CD4-positive, alpha-beta T cell treated with Interleukin-17A for 4 hours (primary cell): ENCODE data around the gene RAB7B.

Source experiments
- DNase-seq: peaks from one replicate; pipeline ENCODE4 v3.0.0-alpha.2; 2020; ENCODE audit warnings: mixed read lengths

The RAB7B gene

DNA sequence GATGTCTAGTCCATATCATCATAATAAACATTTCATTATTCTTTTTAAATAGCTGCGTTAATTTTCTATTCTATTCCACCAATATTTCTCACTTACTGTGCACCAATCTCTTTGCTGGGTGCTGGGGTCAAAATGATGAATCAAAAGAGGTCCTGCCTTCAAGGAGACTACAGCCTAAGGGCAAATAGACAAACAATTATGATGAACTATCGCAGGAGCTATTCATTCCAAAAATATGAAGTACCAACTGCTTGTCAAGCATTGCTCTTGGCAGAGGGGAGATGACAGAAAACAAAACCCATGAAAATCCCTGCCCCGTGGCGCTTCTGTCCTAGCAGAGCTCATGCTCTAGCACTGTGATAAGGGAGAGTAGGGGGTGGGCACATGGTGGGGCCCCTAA lies 31.1 kb downstream of the RAB7B start:
- no peak for DNase-seq

DNA sequence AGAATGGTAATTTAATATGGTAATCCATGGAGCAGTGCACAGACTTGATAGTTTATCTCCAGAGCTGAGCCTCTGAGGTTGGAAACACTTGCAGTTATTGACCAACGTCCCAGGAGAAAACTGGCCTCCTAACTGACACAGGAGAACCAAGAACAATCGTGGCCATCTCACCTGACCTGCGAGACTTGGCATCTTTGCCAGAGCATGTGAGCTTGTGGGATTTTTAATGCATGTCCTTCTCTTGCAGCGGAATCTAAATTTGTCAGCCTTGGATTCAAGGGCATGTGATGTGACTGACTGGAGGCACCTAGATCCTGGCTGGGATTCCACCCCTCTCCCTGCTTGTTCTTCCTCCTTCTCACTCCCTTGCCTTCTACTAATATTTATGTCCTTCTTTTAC lies 32.1 kb downstream of the RAB7B start:
- no peak for DNase-seq

DNA sequence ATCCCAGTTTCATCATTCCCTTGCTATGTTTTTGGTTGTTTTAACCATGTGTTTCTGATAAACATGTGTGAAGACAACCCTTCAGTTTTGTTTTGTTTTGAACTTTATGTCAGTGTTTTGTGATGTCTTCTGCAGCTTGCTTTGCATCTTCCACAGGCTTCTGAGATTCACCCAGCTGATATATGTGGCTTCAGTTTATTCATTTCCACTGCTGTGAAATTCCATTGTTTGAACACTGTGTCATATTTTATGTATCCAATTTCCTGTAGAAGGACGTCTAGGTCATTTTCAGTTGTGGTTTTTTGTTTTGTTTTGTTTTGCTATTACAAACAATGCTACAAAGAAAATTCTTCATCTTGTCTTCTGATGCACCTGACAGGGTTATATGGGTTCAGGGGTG lies 32.7 kb downstream of the RAB7B start:
- no peak for DNase-seq

DNA sequence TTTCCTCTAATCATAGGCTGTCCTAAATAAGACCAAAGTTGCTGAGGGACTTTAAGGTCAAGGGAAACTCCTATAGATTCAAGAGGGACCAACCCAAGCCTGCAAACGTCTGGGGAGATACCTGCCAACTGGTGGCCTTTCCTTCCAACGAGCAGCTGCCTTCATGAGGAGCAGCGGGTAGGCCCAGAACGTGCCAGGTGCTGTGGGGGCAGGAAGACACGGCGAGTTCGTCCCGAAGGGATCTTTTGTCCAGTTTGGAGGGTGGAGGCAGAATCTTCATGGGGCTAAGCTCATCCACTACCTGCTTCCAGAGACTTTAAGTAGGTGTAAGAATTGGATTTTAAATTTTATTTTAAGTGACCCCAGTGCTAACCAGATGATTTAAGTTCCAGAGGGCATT lies 34.0 kb downstream of the RAB7B start:
- no peak for DNase-seq

DNA sequence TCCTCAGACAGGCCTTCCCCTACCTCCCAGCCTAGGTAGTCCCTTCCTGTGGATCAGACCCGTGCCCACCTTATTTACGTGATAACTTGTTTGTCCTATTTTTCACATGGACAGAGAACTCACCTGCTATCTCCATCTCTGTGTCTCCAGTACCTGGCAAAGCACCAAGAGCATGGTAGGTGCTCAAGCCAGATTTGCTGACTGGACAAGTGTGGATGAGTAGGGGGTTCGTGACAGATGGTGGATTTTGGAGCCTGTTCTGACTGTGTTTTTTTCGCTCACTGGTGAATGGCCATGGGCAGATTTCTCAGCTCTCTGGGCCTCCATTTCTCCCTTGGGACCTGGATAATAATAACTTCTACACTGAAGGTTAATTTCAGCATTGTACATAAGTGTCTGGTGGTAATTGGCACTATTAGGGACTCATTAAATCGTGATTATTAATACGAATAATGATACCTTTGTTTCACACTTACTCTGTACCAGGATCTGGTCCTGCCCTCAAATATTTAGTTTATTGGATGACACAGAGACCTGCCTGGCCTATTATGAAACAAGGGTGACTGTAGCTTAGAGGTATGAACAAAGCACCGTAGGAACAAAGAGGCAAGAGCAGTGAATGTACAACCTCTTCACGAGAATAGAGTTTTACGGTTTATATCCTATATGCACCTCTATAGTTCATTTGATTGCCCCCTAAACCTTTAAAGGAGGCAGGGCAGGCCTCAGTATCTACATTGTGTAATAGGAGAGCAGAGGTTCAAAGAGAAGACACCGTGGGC lies 35.5 kb downstream of the RAB7B start:
- no peak for DNase-seq

DNA sequence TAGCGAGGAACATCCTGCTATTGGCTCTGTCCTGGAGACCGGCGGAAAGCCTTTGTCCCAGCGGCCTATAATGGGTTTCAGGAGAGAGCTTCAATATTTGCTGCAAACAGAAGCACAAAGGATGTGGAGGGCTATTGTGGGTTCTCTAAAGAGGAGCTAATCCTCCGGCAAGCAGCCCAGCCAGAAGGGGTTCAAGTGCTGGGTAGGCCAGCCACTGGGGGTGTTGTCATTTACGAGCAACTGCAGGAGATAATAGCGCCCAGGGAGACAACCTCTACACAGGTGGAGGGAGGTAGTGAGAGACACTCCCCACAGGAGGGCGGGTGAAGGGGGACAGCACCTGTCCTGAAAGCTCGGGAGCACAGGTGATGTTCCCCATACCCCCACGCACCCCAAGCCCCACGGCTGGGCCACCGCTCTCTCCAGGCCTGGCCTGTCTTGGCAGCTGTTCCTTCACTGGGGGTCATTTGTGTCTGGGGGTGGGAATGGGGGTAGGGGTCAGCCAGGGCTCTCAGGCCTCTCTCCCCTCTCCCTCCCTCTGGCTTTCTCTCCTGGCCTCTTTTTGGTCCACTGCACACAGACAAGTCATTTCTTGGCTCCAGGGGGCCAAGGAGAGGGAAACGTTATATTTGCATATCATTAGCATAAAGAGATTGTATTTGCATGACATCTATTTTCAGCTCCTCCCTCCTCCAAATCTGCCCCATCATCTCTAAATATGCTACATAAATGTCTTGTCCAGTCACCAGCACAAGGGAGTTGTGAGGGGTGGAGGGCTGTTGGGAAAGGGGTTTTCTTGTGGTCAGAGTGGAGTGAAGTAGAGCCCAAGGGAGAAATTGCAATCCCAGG lies 37.9 kb downstream of the RAB7B start:
- no peak for DNase-seq

DNA sequence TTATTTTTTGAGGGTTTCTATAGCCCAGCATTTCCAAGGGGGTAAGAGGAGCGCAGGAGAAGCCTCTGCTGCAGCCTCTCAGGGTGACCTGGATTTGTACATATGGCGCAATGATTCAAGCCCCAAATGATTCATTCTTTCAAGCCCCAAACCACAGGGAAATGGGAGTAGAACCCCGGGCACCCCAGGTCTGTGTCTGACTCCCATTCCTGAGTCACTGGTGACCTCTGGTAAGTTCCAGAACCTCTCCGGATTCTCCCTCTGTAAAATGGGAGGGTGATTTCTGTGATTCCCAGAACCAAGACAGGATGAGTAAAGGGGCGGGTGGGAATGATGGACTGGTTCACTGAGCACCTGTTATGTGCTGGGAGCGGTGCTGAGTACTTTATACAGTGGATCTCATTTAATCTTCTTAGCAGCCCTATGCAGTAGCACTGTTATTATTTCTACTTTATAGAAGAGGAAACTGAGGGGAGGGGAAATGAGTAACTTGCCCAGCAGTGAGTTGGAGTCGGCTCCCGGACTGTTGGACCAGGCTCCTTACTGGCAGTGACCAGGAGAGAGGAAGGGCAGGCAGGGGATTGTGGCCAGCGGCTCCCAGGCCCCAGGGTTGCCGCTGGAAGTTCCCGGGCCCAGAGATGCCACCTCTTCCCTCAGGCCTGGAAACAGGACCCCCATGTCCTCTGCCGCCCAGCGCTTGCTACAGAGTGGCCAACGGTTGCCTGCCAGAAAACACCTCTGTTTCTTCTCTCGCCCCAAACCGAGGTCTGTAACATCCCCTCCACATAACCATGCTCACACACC lies 39.6 kb downstream of the RAB7B start:
- no peak for DNase-seq

DNA sequence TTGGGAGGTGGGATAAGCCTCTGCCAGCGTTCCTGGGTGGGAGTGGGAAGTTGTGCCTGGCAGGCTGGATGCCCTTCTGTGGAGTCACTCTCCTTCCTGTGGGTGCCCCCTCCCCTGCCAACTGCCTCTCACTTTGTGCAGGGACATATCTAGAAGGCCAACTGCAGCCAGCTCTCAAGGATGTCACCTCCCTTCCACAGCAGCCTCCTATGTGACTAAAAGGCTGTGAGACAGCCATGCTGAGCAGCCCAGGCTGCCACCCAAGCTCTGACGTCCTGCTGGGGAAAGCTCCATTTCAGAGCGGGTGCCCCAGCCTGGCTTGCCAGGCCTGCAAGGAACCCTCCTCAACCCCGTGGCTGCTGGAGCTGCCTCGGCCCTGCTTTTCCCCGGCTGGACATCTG lies 40.4 kb downstream of the RAB7B start:
- no peak for DNase-seq

DNA sequence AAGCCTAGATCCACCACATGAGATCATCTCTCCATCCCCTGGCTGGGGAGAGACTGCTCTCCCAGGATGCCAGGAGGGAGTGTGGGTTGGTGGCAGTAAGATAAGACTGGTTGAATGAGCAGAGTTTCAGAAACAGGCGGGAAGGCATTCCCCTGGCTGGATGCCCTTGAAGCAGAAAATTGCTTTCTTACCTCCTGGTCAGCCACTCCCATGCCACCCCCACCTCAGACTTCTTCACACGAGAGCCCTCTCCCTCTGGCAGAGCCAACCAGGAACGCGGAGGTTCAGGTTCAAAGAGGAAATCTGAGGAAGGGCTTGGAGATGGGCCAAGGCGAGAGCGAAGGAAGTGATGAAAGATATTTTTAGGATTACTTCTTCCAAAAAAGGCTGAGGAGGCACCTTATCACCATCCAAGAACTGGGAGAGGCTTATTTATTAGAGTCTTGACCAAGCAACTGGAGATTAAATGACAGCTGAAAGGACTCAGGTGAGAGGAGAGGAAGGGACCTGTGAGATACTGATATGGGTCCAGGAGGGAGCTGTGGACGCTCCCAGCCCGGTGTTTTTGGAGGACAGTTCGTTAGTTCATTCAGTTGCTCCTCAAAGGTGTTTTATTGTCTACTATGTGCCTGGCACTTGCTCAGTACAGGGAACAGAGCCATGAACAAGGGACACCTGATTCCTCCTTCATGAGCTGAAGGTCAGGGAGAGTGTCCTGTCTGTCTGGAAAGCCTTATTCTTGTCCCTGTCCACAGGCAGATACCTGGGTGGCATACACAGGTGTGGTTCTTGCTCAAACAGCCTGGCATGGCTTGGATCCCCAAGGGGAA lies 41.0 kb downstream of the RAB7B start:
- DNase-seq, result no peak

DNA sequence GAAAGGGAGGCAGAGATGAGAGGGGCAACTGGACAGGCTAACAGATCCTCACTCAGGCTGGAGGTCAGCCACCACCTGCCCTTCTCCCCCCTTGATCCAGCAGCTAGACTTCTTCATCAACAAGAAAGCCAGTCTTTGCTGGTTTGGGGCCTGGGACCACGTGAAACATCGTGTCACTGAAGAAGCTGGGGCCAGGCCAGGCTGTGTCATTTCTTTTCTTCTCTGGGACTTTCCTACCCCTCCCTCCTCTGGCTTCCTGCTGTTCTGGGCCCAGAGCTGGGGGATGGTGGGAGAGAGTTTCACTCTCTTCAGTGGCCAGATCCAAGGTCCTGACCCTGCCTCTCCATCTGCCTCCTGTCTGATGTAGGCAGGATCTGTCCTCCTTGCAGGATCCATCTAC lies 41.8 kb downstream of the RAB7B start:
- no peak for DNase-seq

DNA sequence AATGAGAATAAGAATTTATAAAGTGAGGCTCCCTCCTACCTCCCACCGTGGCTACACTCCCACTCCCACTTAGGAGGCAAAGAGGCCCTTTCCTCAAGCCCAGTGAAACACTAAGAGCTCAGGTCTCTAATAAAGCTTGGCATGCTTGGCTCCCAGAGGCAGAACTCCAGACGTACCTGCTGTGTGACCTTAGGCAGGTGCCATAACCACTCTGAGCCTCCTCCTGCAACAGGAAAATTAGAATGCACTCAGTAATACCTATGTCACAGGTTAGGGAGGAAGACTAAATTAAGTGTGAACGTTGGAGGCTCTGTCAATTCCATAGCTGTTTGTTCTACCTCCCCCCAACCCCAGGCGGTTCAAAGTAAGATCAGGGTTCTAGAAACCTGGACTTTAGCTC lies 43.4 kb downstream of the RAB7B start:
- no peak for DNase-seq

DNA sequence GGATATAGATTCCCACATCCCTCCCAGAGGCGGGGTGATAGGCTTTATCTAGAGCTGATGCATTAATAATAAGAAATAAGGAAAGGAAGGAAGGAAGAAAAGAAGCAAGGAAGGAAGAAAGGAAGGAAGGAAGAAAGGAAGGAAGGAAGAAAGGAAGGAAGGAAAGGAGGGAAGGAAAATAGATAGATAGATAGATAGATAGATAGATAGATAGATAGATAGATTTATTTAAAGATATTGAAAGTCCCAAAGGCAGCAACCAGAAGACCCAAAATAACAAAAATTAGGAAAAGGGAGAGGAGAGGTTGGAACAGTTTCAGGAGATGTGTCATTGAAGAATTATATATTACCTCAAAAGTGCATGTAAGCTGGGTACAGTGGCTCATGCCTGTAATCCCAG lies 47.7 kb downstream of the RAB7B start:
- no peak for DNase-seq

DNA sequence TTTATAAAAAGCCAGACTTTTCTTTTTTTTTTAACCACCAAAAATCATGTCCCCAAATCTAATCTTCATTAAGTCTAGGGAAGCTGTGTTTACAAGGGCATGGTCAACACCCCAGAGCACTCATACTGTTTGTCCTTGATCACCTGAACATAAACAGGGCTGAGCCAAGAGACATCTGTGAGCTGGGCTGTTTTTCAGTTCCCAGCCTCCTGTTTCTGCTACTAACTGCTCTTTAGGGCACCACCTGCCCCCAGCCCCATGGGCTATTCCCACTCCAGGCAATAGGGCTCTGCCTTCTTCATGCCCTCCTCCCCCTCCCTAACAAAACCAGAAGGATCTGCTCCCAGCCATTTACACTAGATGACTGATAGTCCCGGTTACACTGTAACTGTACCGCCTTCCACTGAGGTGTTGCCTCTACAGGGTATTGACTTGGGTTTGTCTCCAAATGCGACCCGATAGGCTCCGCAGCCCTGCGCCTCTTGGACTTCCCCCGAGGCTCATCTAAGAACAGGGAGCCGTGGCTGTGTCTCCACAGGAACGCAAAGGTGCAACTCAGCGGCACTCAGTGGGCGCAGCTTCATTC lies 48.3 kb downstream of the RAB7B start:
- DNase-seq, result no peak

DNA sequence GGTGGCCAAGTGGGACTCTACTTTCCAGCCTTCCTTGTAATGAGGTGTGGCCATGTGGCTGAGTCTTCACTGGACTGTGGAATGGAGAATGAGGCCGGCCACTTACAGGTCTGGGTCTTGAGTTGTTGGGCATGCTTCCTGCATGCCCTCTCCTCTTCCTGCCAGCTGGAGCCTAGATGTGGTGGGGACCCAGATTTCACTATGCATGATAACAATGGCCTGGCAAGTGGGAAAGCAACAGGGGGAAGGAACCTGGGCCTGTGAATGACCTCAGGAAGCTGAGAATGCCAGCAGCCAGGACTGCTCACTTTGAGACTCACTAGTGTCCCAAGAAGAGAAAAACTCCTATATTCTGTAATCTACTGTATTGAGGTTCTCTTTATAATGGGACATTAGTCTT lies 51.4 kb downstream of the RAB7B start:
- no peak for DNase-seq

DNA sequence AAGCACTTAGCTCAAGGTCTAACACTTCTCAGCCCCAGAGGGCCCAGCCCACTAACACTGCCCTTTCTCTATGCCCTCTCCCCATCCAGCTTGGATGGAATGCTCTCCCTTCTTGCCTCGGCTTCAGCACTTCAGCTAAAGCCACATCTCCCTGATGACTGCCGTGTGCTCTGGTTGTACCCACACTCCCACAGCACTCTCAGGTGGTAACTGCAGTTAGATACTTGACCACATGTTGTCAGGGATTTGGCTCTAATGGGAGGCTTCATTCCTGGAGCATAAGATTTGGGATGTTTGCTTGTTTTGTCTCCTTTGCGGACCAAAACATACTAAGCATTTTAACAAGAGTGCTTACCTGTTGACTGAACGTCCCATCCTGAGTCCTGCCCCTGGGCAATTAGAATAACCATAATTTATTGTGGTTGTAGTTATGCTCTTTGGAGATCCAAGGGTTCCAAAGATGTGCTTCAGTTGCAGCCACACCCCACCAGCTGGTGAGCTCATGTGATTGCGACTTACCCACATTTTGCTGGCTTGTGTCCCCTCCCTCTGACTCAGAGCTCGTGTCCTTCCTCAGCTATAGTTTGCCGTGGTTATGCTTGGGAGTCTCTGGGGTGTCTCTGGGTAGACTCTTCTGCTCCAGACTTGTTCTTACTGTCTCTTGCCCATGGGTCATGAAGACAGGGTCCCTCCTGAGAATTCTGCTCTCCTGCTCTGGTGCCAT lies 52.2 kb downstream of the RAB7B start:
- no peak for DNase-seq

DNA sequence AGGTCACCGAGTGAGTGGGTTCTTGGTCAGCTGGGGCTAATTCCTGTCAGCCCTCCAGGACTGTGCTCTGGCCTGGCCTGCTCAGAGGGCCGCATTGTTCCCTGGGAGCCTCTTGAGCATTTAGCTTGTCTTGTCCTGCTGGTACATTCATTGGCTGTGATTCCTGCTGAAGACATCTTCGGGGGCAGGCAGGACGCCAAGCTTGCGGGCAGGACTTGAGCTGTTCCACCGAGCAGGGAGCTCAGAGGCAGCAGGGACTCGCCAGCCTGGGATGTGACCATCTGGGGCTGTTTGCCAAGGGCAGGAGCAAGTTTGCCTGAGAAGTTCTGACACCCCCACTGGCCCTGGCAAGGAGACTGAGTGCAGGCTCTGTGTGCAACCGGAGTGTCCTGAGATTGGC lies 52.9 kb downstream of the RAB7B start:
- DNase-seq, result no peak

DNA sequence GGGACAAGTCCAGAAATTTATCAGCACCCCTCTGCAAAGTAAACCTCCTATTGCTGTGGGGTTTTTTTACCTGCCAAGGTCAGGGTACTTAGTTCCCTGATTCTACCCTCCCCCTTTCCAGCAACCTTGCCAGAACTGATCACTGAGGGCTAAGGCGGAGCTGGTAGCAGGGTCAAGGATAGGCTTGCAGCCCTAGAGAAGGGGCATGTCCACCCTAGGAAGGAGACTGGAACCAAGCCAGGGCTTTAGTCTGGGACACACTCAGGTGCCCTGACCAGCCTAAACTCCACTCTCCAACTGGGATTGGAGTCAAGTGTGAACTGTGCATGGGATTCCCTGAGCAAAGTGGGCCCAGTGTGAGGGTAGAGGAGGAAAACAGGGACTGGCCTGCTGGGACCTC lies 53.4 kb downstream of the RAB7B start:
- DNase-seq, result no peak

DNA sequence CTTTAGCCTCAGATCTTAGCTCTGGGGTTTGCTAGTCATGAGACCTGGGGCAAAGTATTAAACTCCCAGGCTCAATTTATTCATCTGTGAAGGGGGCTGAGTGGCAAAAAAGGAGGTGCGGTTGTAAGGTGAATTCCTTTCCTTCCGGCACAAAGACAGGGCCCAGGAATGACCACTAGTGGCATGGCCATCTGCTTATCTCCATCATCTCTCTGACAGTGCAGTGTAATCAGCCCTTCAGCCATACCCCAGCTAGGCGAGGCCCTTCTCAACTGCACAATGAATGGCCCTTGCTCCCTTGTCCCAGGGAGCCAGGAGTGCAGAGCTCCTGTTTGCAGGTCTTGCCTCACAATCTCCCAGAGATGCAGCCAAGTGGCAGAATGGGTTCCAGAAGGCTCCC lies 54.3 kb downstream of the RAB7B start:
- DNase-seq, result no peak

DNA sequence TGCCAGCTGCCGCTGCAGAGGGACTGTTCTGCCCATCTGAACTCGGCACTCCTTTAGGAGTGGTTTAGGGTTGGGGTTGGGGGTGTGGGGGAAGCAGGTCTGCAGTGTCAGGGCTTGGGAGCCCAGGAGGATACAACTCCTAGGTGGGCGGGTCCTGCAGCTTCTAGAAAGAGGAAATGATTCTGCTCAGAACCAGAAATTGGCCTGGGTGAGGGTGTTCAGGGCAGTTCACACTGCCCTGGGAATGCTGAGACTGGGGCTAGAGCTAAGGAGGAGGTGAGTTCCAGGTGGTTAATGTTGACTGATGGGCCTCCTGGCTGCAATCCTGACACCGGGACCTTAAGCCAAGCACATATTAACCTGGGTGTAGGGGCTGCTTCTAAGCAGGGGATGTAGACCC lies 55.2 kb downstream of the RAB7B start:
- no peak for DNase-seq

DNA sequence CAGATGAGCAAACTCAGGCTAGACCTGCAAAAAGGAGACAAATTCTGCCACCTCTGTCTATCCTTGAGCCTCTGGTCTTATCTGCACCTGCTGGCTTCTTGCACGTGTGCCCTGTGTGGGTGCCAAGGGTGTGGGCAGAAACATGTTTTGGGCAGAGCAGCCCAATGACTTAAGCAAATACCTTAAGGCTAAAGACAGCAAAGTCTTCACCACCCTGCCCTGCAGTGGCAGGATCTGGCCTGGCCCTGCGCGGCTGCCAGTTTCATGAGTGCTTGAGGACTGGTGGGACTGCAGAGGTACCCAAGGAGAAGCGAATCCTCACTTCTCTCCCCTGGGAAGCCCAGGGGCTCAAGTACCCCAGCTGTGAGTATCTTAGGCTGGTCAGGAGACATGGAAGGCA lies 56.2 kb downstream of the RAB7B start:
- DNase-seq, result no peak

DNA sequence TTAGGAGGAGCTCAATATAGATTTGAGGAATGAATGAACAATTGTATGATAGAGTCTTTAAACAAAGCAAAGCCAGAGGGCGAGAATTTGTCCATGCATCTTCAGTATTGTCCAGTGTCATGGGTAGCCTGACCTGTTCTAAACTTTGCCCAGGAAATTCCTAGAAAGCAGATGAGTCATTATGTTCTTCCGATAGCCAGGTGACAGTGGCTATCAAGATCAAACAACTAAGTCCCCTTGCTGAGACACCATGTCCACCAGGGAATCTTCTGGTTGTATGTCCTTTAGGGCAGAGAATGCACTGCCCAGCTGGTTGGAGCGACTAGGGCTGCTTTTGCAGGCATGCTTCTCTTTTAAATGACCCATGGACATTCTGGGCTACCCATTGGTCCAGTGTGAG lies 58.1 kb downstream of the RAB7B start:
- DNase-seq, result no peak

DNA sequence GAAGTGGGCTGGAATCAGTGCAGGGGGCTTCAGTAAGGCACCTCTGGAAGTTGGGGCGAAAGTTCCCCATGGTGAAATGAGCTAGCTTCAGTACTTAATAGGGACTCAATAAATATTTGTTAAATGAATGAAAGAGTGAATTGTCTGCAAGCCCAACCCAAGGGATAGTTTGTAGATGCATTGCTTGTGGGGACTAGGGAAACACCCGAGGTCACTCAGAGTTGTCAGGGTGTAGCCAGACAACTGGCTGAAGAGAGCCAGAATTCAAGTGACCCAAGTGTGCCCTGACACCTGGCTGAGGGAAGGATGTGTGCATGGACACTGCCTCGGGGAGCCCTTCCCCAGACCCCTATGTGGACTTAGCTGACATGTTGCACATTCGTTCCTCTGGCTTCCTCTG lies 58.7 kb downstream of the RAB7B start:
- no peak for DNase-seq
